ENCODE results near the gene VSTM2B.

DNA sequence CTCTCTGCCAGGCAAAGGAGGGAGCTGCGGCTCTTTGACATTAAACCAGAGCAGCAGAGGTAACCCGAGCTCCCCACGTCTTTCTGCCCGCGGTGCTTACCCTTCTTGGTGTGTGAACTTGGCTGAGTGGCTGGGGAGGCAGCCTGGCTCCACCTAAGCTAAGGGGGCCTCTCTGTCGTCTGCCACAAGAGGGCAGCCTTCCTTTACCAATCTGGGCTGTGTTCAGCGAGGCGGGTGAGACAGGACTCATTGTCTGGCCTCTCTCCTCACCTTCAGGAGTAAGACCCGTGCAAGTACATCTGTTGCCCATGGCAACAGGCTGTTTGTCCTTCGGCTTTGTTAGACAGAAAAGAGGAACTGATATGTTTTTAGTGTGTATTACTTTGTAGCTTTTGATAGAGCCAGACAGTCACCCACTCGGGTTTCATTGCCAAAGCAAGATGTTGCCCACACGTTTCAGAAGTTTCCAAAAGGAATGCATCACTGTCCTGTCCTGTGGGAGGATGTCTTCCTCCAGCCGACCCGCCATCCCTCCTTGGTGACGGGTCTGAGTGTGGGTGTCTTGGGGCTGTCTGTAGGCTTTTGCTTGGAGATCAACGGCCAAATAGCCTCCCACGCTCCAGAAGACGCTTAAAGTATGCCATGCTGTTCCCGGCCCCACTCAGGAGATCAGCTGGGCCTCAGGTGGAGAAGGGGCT lies 84.9 kb downstream of the VSTM2B start:
- TF ChIP-seq GABPA (IDR thresholded peaks at IDR 0.05 in 1 of 2, conservative IDR thresholded peaks at IDR 0.05 in 1 of 2) (no peak), JUND (IDR thresholded peaks at IDR 0.05) (no peak), SP1 (IDR thresholded peaks at IDR 0.05) (no peak), RXRA (IDR thresholded peaks at IDR 0.05) (no peak), YY1 (IDR thresholded peaks at IDR 0.05) (no peak), TAF1 (conservative IDR thresholded peaks at IDR 0.05) (no peak), RAD21 (IDR thresholded peaks at IDR 0.05) (peak; percentile 94 to 98)
- TF ChIP-seq, protein P1, sequence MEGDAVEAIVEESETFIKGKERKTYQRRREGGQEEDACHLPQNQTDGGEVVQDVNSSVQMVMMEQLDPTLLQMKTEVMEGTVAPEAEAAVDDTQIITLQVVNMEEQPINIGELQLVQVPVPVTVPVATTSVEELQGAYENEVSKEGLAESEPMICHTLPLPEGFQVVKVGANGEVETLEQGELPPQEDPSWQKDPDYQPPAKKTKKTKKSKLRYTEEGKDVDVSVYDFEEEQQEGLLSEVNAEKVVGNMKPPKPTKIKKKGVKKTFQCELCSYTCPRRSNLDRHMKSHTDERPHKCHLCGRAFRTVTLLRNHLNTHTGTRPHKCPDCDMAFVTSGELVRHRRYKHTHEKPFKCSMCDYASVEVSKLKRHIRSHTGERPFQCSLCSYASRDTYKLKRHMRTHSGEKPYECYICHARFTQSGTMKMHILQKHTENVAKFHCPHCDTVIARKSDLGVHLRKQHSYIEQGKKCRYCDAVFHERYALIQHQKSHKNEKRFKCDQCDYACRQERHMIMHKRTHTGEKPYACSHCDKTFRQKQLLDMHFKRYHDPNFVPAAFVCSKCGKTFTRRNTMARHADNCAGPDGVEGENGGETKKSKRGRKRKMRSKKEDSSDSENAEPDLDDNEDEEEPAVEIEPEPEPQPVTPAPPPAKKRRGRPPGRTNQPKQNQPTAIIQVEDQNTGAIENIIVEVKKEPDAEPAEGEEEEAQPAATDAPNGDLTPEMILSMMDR (IDR thresholded peaks at IDR 0.05; ENCODE audit: low read depth, low read length, missing input control), result peak; percentile 92
